HG03196 (cell line): Measurements from ENCODE around the gene WDFY2.
"Not testable (repeated sequence)": the region's sequence is repeated elsewhere in the genome, so short reads cannot be mapped to it uniquely, and the experiment has no call there.

Experiments used
- ATAC-seq: cut with Tn5 transposase; IDR thresholded peaks from one replicate; pipeline ENCODE4 v1.9.1; 2021; ENCODE audit not compliant: unreplicated experiment

WDFY2 gene

GRCh38 chr13:51663973-51664957 is 80.0 kb downstream of the WDFY2 start:
- ATAC-seq: no peak

DNA sequence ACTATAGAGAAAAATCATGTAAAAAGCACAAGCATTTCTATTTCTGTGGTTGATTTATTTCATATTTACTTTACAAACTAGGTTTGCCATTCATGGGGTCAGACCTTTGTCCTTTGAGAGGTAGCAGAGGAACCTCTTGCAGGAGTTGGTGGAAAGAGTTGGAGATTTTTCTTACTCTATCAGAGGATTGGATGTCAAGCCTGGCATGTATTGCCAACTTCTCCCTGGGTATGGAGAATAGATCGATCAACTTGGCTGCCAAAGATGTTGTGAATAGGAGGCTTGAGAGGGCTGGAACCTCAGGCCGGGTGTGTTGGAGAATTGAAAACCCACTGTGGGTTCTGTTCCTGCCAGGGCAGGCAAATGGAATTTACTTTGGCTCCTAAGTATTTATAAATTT is 81.2 kb downstream of the WDFY2 start:
- ATAC-seq: no peak

DNA sequence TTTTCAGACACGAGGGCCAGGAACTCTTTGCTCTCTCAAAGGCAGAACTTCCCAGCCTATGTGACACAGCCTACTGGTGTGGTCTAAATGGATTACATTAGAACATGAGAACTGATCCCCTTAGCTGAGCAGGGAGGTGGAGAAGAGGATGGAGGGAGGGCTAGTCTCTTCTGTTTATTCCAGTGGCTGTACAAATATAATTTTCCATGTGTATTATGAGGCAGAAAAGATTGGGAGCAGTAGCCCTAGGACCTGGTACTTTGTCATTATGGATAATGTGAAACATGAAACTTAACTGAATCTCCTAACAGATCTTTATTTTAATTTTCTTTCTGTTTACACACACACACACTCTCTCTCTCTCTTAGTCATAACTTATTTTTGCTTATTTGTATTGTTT is 82.1 kb downstream of the WDFY2 start:
- ATAC-seq: no peak

DNA sequence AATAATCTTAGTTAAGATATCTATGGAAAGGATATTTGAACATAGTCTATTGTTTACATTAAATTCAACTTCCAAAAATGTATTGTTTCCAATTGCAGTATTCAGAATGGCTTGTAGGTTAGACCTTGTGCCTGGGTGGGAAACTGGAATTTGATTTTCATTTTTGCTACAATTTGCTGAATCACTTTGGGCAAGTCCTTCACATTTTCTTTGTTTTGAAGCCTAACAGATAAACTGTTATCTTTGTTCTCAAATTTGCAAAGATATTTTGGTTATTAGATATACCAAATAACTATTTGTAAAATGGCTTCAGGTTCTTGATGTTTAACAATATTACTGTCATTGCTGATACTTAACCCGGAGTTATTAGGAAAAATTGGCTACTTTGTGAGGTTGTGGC is 82.6 kb downstream of the WDFY2 start:
- no peak for ATAC-seq

DNA sequence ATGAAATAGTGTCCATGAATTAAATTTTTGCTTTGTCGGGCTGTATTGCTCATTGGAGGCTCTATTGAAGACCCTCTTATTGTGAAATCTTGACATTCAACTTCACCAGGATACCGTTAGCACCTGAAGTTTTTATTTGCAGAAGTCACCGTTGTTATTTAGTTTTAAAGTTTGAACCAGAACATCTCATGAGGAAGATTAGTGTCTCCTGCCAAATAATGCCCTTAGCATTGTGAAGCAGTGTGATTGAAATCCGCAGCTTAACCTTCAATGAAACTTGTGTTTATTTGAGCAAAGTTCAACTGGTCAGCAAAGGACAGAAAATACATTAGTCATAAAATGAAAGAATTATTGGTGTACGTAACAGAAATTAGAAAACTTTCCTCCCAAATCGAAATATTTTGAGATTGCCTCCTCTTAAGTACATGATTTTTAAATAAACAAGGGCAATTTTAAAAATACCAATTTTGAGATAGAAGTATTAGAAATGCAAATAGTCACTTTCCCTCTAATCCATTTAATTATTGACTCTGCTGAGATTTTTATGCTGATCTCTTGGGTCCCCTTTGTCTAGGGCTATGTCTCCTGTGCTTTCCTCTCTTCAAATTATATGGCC is 84.4 kb downstream of the WDFY2 start:
- no peak for ATAC-seq

- no peak for ATAC-seq
Measured at GRCh38 chr13:51673165-51673564, 88.9 kb downstream of the WDFY2 start.

GRCh38 chr13:51674276-51674675 is 90.0 kb downstream of the WDFY2 start:
- ATAC-seq: no peak

DNA sequence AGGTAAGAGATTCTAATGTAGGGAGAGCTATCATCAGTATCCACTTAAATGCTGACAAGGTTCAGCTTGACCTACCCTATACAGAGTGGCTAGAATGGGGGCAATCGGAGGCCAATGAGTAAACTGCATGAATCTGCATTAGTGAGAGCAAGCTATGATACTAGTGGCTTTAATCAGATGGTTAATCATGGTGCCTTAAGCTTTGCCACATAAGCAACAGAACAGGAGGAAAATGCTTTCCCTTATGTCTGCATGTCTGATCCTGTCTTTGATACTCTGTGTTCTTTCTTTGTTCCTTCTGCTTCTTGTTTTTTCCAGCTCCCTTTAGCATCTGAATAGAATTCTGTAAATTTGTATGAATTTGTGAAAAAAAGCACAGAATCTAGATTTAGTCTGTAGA is 91.1 kb downstream of the WDFY2 start:
- ATAC-seq: no peak

- ATAC-seq: no peak
Measured at GRCh38 chr13:51675877-51676276, 91.6 kb downstream of the WDFY2 start.

GRCh38 chr13:51676739-51677138 is 92.5 kb downstream of the WDFY2 start:
- no peak for ATAC-seq

DNA sequence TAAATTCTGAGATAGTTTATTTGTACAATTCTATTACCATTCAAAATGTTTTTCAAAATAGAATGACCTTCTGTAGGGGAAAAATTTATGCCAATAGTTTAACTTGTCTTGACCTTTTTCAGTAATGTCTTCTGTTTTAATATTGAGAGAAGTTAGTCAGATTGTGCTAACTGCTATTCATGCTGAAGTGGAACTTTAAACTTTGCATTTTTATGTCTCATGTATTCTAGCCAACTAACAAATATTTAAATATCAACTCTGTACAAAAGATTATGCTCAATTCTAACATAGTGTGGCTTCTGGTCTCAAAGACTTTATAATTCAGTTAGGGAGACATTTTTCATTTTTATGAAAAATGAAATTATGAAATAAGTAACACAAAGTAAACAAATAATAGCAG is 94.2 kb downstream of the WDFY2 start:
- no peak for ATAC-seq

GRCh38 chr13:51679616-51680015 is 95.4 kb downstream of the WDFY2 start:
- ATAC-seq: no peak

DNA sequence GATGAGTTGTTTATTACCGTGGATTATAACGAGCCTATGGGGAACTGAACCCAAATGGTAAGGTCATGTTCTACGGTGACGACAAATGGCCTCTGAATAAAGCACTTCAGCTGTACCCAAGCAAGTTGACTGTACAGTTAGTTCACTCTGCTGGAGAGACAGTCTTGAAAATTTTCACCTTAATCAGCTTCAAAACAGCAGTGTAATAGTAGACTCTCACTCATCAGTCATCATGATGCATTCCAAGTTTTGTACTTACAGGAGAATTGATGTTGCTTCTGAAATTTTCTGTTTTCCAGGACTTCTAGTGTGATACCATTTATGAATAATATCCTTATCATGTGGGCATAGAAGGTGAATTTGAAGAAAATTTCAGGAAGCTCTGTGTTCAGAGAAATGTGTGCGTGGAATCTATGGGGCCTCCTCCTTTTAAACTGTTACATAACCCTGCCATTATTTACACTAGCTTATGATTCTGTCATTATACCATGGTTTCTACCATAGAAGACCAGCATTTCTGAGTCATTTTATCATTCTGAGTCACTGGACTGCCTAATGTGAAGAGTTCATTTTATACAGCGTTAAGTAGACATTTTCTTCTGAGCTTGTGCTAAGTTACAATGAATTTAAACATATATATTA is 96.9 kb downstream of the WDFY2 start:
- no peak for ATAC-seq

- no peak for ATAC-seq
Measured at GRCh38 chr13:51682686-51683085, 98.4 kb downstream of the WDFY2 start.

DNA sequence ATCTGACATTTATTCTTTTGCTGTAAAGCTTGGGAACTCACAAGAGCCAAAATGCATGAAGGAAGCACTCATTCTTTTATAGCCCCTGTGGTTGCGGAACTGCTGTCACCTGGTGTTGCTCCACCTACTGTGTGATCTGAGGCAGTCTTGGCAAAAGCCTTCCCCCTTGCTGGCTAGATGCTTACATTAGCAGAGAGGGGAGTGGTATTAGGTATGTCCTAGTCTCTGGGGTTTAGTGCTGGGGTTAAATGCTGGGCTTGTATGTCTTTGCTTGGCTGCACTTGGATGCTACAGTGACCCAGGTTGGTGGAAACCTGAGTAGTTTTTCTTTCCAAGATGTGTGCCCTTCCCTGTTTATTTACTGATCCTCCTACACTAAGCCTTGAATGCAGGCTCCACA is 99.3 kb downstream of the WDFY2 start:
- no peak for ATAC-seq

GRCh38 chr13:51684076-51684475 is 99.8 kb downstream of the WDFY2 start:
- ATAC-seq: no peak

GRCh38 chr13:51687947-51688714 is 103.9 kb downstream of the WDFY2 start:
- ATAC-seq: no peak

DNA sequence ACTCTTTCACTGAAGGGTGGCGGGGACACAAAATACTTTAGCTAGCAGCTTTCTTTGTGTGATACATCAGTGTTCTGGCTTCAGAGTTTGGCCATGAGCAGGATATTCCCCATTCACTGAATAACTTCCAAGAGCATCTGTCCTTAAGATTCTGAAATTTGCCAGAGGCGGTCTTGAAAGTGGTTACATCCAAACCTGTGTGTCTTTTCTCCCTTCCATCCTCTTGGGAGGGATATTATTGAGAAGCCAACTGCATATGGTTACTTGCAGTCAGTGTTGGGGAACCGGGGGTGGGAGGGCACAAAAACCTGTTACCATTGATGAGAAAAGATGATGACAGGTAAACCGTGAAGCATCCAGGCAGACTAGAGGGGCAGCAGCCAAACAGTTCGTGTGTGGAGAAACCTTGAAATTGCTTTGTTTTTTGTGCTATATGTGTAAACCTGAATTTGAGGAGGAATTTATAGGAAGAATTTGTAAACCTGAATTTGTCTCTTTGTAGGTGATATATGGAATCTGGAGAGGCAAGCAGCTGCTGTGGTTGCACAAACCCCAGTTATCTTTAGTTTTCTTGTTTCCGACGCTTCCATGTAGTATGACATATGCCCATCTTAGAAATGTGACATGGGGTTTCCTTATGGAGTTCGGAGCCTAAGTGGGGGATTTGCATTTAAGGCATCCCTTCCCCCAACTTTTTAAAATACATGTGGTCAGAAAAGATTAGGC is 104.8 kb downstream of the WDFY2 start:
- no peak for ATAC-seq

DNA sequence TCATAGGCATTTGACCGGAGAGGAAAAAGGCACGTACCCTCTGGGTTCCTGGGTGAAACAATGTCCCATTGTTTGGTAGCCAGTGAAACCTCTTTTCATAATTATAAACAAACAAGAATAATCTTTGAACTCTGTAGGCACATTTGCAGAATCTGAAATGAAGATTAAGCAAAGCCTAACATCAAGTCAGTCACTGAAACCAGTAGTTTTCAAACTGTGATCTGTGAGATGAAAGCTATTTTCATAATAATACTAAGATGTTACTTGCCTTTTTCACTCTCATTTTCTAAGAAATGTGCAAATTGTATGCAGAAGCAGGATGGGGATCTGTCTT is 105.4 kb downstream of the WDFY2 start:
- ATAC-seq: no peak

- not testable (repeated sequence) for ATAC-seq
Measured at GRCh38 chr13:51695677-51696076, 111.4 kb downstream of the WDFY2 start.

GRCh38 chr13:51697181-51697580 is 112.9 kb downstream of the WDFY2 start:
- no peak for ATAC-seq
